Inferior parietal cortex (tissue), 1 donor: Measurements from ENCODE around the gene API5.

Experiments
- DNase-seq: peaks from one replicate; pipeline ENCODE4 v3.0.0-alpha.2; 2016; ENCODE audit errors: extremely low spot score

API5 gene

DNA sequence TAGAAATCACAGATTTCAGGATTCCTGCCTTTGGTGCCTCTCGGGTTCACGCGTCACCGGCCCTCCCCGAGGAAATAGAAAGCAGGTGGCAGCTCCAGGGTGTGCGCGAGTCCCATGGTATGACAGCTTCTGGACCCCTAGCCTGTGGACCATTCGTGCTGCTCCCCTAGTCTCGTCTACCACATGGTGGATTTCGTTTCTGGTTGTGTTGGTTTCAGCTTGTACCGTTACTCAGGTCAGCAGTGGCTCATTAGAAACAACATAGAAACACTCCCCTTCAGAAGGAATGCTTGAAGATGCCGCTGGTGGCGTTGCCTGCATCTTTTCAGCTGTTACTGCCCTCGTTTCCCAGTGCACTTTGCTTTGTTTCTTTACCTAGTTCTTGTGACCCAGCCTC, 47.6 kb downstream of the API5 start:
- DNase-seq, result no peak

GRCh38 chr11:43360361-43361032, 48.7 kb downstream of the API5 start:
- no peak for DNase-seq

DNA sequence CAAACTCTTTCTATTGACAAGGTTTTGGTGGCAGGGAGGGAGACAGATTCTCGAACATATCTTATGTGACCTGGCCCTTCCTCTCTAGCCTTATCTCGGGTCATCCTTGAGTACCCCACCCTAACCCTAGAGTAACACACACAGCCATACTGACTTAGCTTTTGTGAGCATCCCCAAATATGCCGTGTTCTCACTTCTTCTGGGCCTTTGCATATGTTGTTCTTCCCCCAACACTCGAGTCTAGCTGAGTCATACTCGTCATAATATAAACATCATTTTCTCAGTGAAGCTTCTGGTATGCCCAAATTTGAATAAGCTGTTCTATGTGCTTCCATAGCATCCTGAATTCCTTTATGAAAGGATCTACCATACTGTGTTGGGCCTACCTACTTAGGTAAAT, 54.9 kb downstream of the API5 start:
- DNase-seq, result no peak

- DNase-seq, result no peak
Observed at GRCh38 chr11:43367382-43368178, 55.8 kb downstream of the API5 start.

- no peak for DNase-seq
Observed at GRCh38 chr11:43376065-43376464, 64.3 kb downstream of the API5 start.

GRCh38 chr11:43376594-43376993, 64.8 kb downstream of the API5 start:
- no peak for DNase-seq

- no peak for DNase-seq
Observed at GRCh38 chr11:43377389-43377788, 65.6 kb downstream of the API5 start.

DNA sequence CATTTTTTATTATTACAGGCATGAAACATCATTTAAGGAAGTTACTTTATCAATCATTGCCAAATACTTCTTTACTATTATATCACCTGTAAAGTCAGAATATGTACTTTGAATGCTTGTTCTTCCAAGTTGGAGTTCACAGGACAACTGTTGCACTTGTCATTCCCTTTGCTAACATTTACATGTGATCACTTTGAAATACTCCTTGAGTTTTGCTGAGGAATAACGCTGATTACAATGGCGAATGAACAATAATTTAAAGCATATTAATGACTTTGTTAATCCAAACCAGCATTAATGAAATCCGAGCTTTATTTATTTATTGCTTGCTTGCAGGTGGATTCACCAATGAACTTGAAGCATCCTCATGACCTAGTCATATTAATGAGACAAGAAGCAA, 67.1 kb downstream of the API5 start:
- no peak for DNase-seq

DNA sequence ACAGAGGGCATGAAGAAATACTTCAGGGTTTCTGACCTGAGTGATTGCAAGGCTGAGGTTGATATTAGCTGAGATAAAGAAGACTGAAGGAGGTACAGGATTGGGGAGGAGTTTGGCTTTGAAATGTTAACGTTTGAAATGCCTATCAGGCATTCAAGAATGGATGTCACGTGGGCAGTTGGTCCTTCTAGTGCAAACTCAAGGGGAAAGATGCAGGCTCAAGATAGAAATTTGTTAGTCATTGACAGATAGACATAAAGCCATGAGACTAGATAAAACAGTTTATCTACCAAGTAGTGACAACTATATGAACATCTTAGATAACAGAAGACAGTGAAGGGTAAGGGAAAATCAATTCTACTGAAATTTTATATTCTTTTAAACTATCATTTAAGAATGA, 70.0 kb downstream of the API5 start:
- DNase-seq, result no peak

DNA sequence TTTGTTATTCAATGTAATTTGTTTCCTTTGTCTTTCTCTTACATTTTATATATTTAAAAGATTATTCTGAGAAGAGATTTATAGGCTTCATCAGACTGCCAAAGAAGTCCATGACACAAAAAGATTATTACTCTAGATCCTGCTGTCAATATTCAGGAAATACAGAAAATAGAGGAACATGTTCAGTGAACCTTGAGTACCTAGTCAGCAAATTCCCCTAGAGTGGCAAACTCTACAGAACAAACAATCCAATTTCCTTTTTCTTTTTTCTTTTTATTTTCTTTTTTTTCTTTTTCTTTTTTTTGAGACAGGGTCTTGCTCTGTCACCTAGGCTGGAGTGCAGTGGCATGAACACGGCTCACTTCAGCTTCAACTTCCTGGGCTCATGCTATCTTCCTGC, 70.8 kb downstream of the API5 start:
- DNase-seq, result no peak

GRCh38 chr11:43384393-43384792, 72.6 kb downstream of the API5 start:
- no peak for DNase-seq

DNA sequence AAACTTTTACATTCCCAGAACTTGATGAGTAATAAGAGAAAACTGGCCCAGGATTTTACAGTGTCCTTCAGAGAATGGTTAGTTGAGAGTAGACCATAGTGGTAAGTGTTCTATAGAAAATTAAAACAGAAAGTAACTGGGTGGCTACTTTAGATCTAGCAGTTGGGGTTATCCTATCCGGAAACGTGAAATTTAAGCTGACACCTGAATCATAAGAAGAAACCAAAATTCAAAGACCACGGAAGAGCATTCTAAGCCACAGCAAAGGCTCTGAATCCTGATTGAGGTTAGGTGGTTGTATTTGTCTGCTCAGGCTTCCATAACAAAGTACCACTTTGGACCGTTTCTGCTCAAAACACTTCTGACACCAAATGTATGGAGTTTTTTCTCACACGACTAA, 80.9 kb downstream of the API5 start:
- DNase-seq, result no peak

DNA sequence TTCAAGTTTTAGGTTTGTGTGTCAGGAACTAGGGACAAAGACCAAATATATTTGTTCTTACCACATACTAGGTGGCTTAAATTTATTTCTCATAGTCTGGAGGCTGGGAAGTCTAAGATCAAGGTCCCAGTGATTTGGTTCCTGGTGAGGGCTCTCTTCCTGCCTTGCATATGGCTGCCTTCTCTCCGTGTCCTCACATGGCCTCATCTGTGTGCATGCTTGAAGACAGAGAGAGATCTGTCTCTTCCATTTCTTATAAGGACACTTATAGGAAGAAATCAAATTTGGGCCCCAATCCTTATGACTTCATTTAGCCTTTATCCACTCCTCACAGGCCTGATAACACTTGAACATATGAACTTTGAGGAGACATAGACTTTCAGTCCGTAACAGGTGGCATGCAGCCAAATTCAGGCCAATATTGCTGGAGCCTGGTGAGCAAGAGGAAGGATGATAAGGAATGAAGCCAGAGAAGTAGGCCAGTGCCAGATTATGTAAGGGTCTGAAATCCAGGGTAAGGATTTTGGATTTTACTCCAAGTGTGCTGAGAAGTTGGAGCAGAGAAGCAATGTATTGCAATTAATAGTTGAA, 82.1 kb downstream of the API5 start:
- DNase-seq, result no peak
